Thoracic aorta (tissue), 2 donors: ENCODE measurements around the gene CAMKMT. TPM values are rescaled to one million over a fixed set of nuclear protein-coding genes. Genes with fewer than 3 reads are reported as not detected.
A peak's percentile ranks its signal among the peaks of the same experiment; 100 is the strongest.

ENCODE experiments used
- ATAC-seq: fragments of 150-250 bp; one replicate; pipeline ENCODE4 v1.8.0; 2017; ENCODE audit warnings: low read depth; ENCODE audit not compliant: insufficient number of reproducible peaks, low FRiP score
- DNase-seq: peaks from one replicate; pipeline ENCODE4 v3.0.0-alpha.2; 2020; ENCODE audit warnings: low spot score
- H3K27ac ChIP-seq, 2 donors: fragments of 200-600 bp; sonication (generic); 1 replicate in 1 of 2; 2 replicates in 1 of 2; pipeline ENCODE4 v1.5.1; 2016; ENCODE audit warnings: mild to moderate bottlenecking in 2 of 2, moderate library complexity in 2 of 2
- H3K27me3 ChIP-seq: fragments of 200-600 bp; sonication (generic); replicated peaks from 2 replicates; pipeline ENCODE4 v1.6.0; 2016; ENCODE audit warnings: mild to moderate bottlenecking; ENCODE audit not compliant: insufficient read depth
- H3K36me3 ChIP-seq: fragments of 200-600 bp; sonication (generic); one replicate; pipeline ENCODE4 v1.5.1; 2016
- H3K4me1 ChIP-seq, 2 donors: fragments of 200-600 bp; sonication (generic); 1 replicate in 1 of 2; 2 replicates in 1 of 2; pipeline versions ENCODE4 v1.5.1 to v1.6.0; 2016; ENCODE audit warnings: low read depth in 2 of 2, mild to moderate bottlenecking in 1 of 2; ENCODE audit not compliant: control insufficient read depth in 1 of 2
- H3K4me3 ChIP-seq: fragments of 200-600 bp; sonication (generic); 2 replicates; pipeline ENCODE4 v1.5.1; 2016; ENCODE audit warnings: mild to moderate bottlenecking
- H3K9me3 ChIP-seq: fragments of 200-600 bp; sonication (generic); 2 replicates; pipeline ENCODE4 v1.5.1; 2016
- total RNA-seq, 2 donors: library from RNA; depleted of rRNA; stranded (reverse); fragments of >200 nt; gene quantifications; one replicate each; pipeline versions ENCODE4 v1.1.0 to v1.2.3, GENCODE V29; 2016
- TF ChIP-seq, protein P1 (sequence below): fragments of 200-600 bp; sonication (generic); IDR thresholded peaks from one replicate; pipeline ENCODE4 v1.5.1; 2019; ENCODE audit warnings: antibody characterized with exemption

The CAMKMT gene
- total RNA-seq, 2 donors from 2014 or later, result 4.7 to 11.6 TPM

DNA sequence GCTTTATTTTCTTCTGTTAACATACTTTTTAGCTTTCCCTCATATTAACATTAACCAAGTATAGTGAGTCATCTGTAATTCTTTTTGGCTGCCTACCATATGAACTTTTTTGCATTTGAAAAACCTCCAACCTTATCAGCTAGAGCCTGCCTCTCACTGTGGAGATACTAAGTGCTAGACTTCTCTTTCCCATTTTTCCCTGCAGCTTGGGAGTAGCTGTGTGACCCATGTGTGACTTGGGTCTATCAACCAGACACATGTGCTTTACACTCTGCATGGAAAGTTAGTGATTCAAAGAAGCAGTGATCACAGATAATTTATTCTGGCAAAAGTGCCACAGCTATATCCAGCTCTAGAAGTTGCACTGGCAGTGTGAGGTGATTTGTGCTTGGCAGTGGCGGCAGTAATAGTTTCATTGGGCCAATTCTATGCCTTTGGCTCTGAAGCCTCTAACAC is 36.7 kb upstream of the CAMKMT start:
- TF ChIP-seq, protein P1, sequence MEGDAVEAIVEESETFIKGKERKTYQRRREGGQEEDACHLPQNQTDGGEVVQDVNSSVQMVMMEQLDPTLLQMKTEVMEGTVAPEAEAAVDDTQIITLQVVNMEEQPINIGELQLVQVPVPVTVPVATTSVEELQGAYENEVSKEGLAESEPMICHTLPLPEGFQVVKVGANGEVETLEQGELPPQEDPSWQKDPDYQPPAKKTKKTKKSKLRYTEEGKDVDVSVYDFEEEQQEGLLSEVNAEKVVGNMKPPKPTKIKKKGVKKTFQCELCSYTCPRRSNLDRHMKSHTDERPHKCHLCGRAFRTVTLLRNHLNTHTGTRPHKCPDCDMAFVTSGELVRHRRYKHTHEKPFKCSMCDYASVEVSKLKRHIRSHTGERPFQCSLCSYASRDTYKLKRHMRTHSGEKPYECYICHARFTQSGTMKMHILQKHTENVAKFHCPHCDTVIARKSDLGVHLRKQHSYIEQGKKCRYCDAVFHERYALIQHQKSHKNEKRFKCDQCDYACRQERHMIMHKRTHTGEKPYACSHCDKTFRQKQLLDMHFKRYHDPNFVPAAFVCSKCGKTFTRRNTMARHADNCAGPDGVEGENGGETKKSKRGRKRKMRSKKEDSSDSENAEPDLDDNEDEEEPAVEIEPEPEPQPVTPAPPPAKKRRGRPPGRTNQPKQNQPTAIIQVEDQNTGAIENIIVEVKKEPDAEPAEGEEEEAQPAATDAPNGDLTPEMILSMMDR, result no peak
- peaks cover 24% of the 10 kb centered on the region for H3K36me3 ChIP-seq

GRCh38 chr2:44325897-44326296 is 35.9 kb upstream of the CAMKMT start:
- H3K4me3 ChIP-seq, result no peak overlapping the region
- peak overlapping the region; percentile 36 to 59 for H3K27ac ChIP-seq
- no peaks in the 10 kb centered on the region for H3K9me3 ChIP-seq
- TF ChIP-seq, protein P1, result no peak
- DNase-seq (no peak), ATAC-seq (no peak)
- peaks cover 19% of the 10 kb centered on the region for H3K36me3 ChIP-seq
- H3K27me3 ChIP-seq, result no peaks in the 10 kb centered on the region
- peaks cover 34 to 58% of the 10 kb centered on the region in 2 donors for H3K4me1 ChIP-seq

More for the DNA sequence above, 36.7 kb upstream of the CAMKMT start:
- peak overlapping the region; percentile 36 to 59 for H3K27ac ChIP-seq
- no peaks in the 10 kb centered on the region for H3K27me3 ChIP-seq
- no peak for ATAC-seq
- peaks cover 29 to 55% of the 10 kb centered on the region in 2 donors for H3K4me1 ChIP-seq
- no peaks in the 10 kb centered on the region for H3K9me3 ChIP-seq
- peak overlapping the region; percentile 16 for H3K4me3 ChIP-seq
- DNase-seq, result no peak

DNA sequence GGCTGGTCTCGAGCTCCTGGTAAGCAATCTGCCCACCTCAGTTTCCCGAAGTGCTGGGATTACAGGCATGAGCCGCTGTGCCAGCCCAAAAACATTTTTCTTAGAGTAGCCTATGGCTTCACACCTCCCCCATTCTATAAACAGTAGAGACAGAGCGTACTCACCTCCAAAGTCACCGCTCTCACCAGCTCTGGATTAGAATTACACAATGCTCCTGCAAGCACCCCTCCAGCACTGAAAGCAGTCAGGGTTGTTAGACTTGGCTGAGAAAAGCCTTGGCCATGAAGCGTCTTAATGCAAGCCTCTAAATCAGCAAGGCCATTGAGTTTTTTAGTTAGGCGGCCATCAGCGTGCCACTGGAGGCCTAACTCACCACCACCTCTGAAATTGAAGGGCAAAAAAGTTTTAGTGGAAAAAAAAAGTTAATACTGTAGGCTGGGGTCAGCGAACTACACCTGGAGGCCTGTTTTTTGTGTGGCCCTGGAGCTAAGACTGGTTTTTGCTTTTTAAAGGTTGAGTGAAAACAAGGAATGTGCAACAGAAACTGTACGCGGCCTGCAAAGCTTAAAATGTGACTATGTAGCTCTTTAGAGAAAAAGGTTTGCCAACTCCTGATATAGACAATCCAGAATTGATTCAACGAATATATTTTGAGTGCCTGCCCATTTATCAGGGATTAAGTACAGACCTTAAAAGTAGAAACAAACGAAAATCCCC is 35.0 kb upstream of the CAMKMT start:
- peaks cover 21% of the 10 kb centered on the region for H3K36me3 ChIP-seq
- peak overlapping the region; percentile 59 to 60 for H3K27ac ChIP-seq
- TF ChIP-seq, protein P1, result no peak
- no peak overlapping the region for H3K4me3 ChIP-seq
- no peaks in the 10 kb centered on the region for H3K27me3 ChIP-seq
- DNase-seq (no peak), ATAC-seq (no peak)
- H3K4me1 ChIP-seq, result peaks cover 34 to 60% of the 10 kb centered on the region in 2 donors
- no peaks in the 10 kb centered on the region for H3K9me3 ChIP-seq

- peaks cover 38 to 69% of the 10 kb centered on the region in 2 donors for H3K4me1 ChIP-seq
- TF ChIP-seq, protein P1, result no peak
These were observed 33.0 kb upstream of the CAMKMT start for GRCh38 chr2:44328750-44329149.

GRCh38 chr2:44329343-44329742 is 32.4 kb upstream of the CAMKMT start:
- Histone ChIP-seq H3K4me1 (peaks cover 38 to 73% of the 10 kb centered on the region in 2 donors), H3K36me3 (peaks cover 7% of the 10 kb centered on the region), H3K9me3 (no peaks in the 10 kb centered on the region), H3K27ac (no peak overlapping the region), H3K27me3 (no peaks in the 10 kb centered on the region), H3K4me3 (no peak overlapping the region)
- DNase-seq (no peak), ATAC-seq (no peak)
- TF ChIP-seq, protein P1, result no peak

More at GRCh38 chr2:44328750-44329149, 33.0 kb upstream of the CAMKMT start:
- Histone ChIP-seq H3K27ac (no peak overlapping the region), H3K9me3 (no peaks in the 10 kb centered on the region), H3K4me3 (no peak overlapping the region), H3K36me3 (peaks cover 7% of the 10 kb centered on the region), H3K27me3 (no peaks in the 10 kb centered on the region)
- no peak for ATAC-seq
- DNase-seq, result no peak
